HepG2 (cell line): Measurements from ENCODE around the gene CEBPB. TPM values are rescaled to one million over a fixed set of nuclear protein-coding genes. Genes with fewer than 3 reads are reported as not detected.

Source experiments
- AGO2 ChIP-seq: fragments of 200-400 bp; formaldehyde crosslinking; optimal IDR thresholded peaks from 2 replicates; pipeline ENCODE3; 2017; ENCODE audit warnings: mild to moderate bottlenecking, low read depth, low read length, moderate library complexity
- ATRX ChIP-seq: sonication (generic); formaldehyde crosslinking; IDR thresholded peaks from 2 replicates; pipeline ENCODE4 v1.4.0; 2020; ENCODE audit warnings: missing genetic modification reagents, borderline replicate concordance
- BCL3 ChIP-seq: sonication (generic); formaldehyde crosslinking; IDR thresholded peaks from 2 replicates; pipeline ENCODE4 v1.5.1; 2020; ENCODE audit warnings: mild to moderate bottlenecking, missing genetic modification reagents, moderate library complexity
- BRF2 ChIP-seq: sonication (generic); formaldehyde crosslinking; IDR thresholded peaks from 2 replicates; pipeline ENCODE4 v1.8.1; 2022; ENCODE audit warnings: mild to moderate bottlenecking, missing genetic modification reagents
- CEBPB ChIP-seq: IDR thresholded peaks from 2 replicates; pipeline ENCODE4 v1.6.1; 2011; ENCODE audit warnings: low read depth, low read length, improper control_type of control experiment, borderline replicate concordance
- CHD2 ChIP-seq: IDR thresholded peaks from 2 replicates; pipeline ENCODE4 v1.6.1; 2011; ENCODE audit warnings: low read depth, low read length, improper control_type of control experiment
- HNRNPUL1 ChIP-seq: fragments of 200-400 bp; formaldehyde crosslinking; IDR thresholded peaks from 2 replicates; pipeline ENCODE4 v1.6.1; 2017; ENCODE audit warnings: low read depth, mild to moderate bottlenecking, low read length, moderate library complexity
- KDM3A ChIP-seq: IDR thresholded peaks from 2 replicates; pipeline ENCODE4 v1.6.1; 2018; ENCODE audit warnings: low read depth, missing compliant biosample characterization
- KLF6 ChIP-seq: IDR thresholded peaks from 2 replicates; pipeline ENCODE4 v1.8.0; 2016; ENCODE audit warnings: missing biosample characterization, missing genetic modification reagents
- LCORL ChIP-seq, 2 experiments: fragments of 450-650 bp in 1 of 2; sonication (generic) in 1 of 2; formaldehyde crosslinking in 1 of 2; IDR thresholded peaks; 2 replicates each; pipeline versions ENCODE4 v1.5.0 to v1.6.1; 2017 to 2020; ENCODE audit warnings: antibody characterized with exemption in 1 of 2, missing genetic modification reagents in 1 of 2
- MED1 ChIP-seq: sonication (generic); formaldehyde crosslinking; IDR thresholded peaks from 2 replicates; pipeline ENCODE4 v1.4.0; 2020; ENCODE audit warnings: missing genetic modification reagents
- NFAT5 ChIP-seq: sonication (generic); formaldehyde crosslinking; IDR thresholded peaks from 2 replicates; pipeline ENCODE4 v1.4.0; 2020; ENCODE audit warnings: missing genetic modification reagents
- PHF5A ChIP-seq: IDR thresholded peaks from one replicate; pipeline ENCODE4 v1.6.1; 2018; ENCODE audit warnings: low read depth, missing genetic modification reagents; ENCODE audit not compliant: unreplicated experiment
- POLR2G ChIP-seq: fragments of 200-400 bp; formaldehyde crosslinking; IDR thresholded peaks from 2 replicates; pipeline ENCODE4 v1.6.1; 2018; ENCODE audit warnings: mild to moderate bottlenecking, low read depth, low read length, moderate library complexity
- RBAK ChIP-seq: sonication (generic); formaldehyde crosslinking; IDR thresholded peaks from 2 replicates; pipeline ENCODE4 v1.5.1; 2020; ENCODE audit warnings: mild to moderate bottlenecking, missing genetic modification reagents
- SOX5 ChIP-seq: IDR thresholded peaks from 2 replicates; pipeline ENCODE4 v1.6.1; 2016; ENCODE audit warnings: borderline replicate concordance
- THAP7 ChIP-seq: sonication (generic); formaldehyde crosslinking; IDR thresholded peaks from 2 replicates; pipeline ENCODE4 v1.8.1; 2023; ENCODE audit warnings: mild to moderate bottlenecking, missing genetic modification reagents
- ZBTB1 ChIP-seq: sonication (generic); formaldehyde crosslinking; IDR thresholded peaks from 2 replicates; pipeline ENCODE4 v1.4.0; 2020; ENCODE audit warnings: missing genetic modification reagents, borderline replicate concordance
- ZNF24 ChIP-seq: fragments of 450-650 bp; IDR thresholded peaks from 2 replicates; pipeline ENCODE4 v1.6.1; 2017; ENCODE audit warnings: antibody characterized with exemption, mild to moderate bottlenecking
- ZNF326 ChIP-seq: sonication (generic); formaldehyde crosslinking; IDR thresholded peaks from 2 replicates; pipeline ENCODE4 v1.4.0; 2020; ENCODE audit warnings: missing genetic modification reagents, borderline replicate concordance
- ZNF709 ChIP-seq: sonication (generic); formaldehyde crosslinking; IDR thresholded peaks from 2 replicates; pipeline ENCODE4 v1.5.0; 2020; ENCODE audit warnings: mild to moderate bottlenecking, missing genetic modification reagents
- polyA plus RNA-seq, 8 experiments: library from polyadenylated mRNA; depleted of rRNA in 3 of 8; stranded (reverse) in 7 of 8; unstranded in 1 of 8; fragments of >200 nt; fragmentation: Illumina TruSeq in 4 of 8; extraction: Trizol in 4 of 8; gene quantifications; 2 replicates each; pipeline versions ENCODE4 v1.2.1 to v1.2.3, GENCODE V29; 2011 to 2016; ENCODE audit warnings: low read depth in 4 of 8, missing spikeins in 1 of 8, mixed read lengths in 1 of 8; ENCODE audit not compliant: insufficient read depth in 1 of 8
- total RNA-seq, 5 experiments: library from RNA; depleted of rRNA; stranded (reverse); fragments of >200 nt; fragmentation: Illumina TruSeq; extraction: Trizol; gene quantifications; 2 replicates each; pipeline ENCODE4 v1.2.3, GENCODE V29; 2016; ENCODE audit warnings: low read depth in 1 of 5

Gene CEBPB
- total and polyA plus RNA-seq, 2 of the 13 experiments (the other 11 are each of a cell fraction or from before 2014, with no cell fraction given), result 18.5 to 28.2 TPM

- TF ChIP-seq THAP7 (CRISPR knock-in tag) (no peak), SOX5 (peak; percentile 60; the same call in 1 of the 2 replicates), BRF2 (CRISPR knock-in tag) (no peak; the same call in 1 of the 2 replicates), ATRX (no peak), RBAK (0 out of 2 replicates have a peak, but pooled peaks have one; percentile 45), LCORL (IDR thresholded peaks at IDR 0.05) (0 out of 2 replicates have a peak, but pooled peaks have one; percentile 7), LCORL (CRISPR knock-in tag; IDR thresholded peaks at IDR 0.05) (no peak), ZBTB1 (CRISPR knock-in tag) (no peak), ZNF709 (no peak; the same call in none of the 2 replicates), ZNF326 (CRISPR knock-in tag) (no peak), PHF5A (CRISPR knock-in tag) (no peak), NFAT5 (CRISPR knock-in tag) (0 out of 2 replicates have a peak, but pooled peaks have one; percentile 59), POLR2G (peak; percentile 26; the same call in 1 of the 2 replicates), MED1 (CRISPR knock-in tag) (peak; percentile 68; the same call in 1 of the 2 replicates), HNRNPUL1 (no peak), KDM3A (CRISPR knock-in tag) (0 out of 2 replicates have a peak, but pooled peaks have one; percentile 53), BCL3 (CRISPR knock-in tag) (no peak), CHD2 (no peak), ZNF24 (peak; percentile 74; the same call in 1 of the 2 replicates), CEBPB (peak; percentile 99), KLF6 (CRISPR knock-in tag) (peak; percentile 40; the same call in 1 of the 2 replicates), AGO2 (peak; percentile 36)
These were observed 2.0 kb downstream of the CEBPB start (continued) for GRCh38 chr20:50192364-50193198.
